ENCODE results near the gene AP3S1.
"Not testable (repeated sequence)": the region's sequence is repeated elsewhere in the genome, so short reads cannot be mapped to it uniquely, and the experiment has no call there.

AP3S1 gene

GRCh38 chr5:115841382-115842088 lies at the start of gene AP3S1, which contains the start of gene ATG12:
Gene AP3S1, plus strand, starts transcription at chr5:115841935. Its CDS starts 103 bp downstream, at chr5:115842038.
Gene ATG12, minus strand, starts transcription at chr5:115841565. Its CDS starts 13 bp downstream, at chr5:115841552.
- peak; percentile 90 for DNase-seq

- no peak for DNase-seq
Observed at GRCh38 chr5:115795700-115796099, 46.0 kb upstream of the AP3S1 start.

- no peak for DNase-seq
Observed at GRCh38 chr5:115796656-115797055, 45.1 kb upstream of the AP3S1 start.

GRCh38 chr5:115798252-115798651 lies 43.5 kb upstream of the AP3S1 start:
- no peak for DNase-seq

GRCh38 chr5:115800108-115800507 lies 41.6 kb upstream of the AP3S1 start:
- DNase-seq, result no peak

- no peak for DNase-seq
Observed at GRCh38 chr5:115801152-115801551, 40.6 kb upstream of the AP3S1 start.

GRCh38 chr5:115801984-115802383 lies 39.8 kb upstream of the AP3S1 start:
- DNase-seq, result no peak

- no peak for DNase-seq
Observed at GRCh38 chr5:115806986-115807653, 34.6 kb upstream of the AP3S1 start.

- DNase-seq, result no peak
Observed at GRCh38 chr5:115807654-115808052, 34.1 kb upstream of the AP3S1 start.

- DNase-seq, result not testable (repeated sequence)
Observed at GRCh38 chr5:115808066-115808465, 33.7 kb upstream of the AP3S1 start.

- DNase-seq, result no peak
Observed at GRCh38 chr5:115809946-115810345, 31.8 kb upstream of the AP3S1 start.

GRCh38 chr5:115810761-115811160 lies 31.0 kb upstream of the AP3S1 start:
- DNase-seq, result no peak

GRCh38 chr5:115811406-115811805 lies 30.3 kb upstream of the AP3S1 start:
- DNase-seq, result no peak

GRCh38 chr5:115812372-115812771 lies 29.4 kb upstream of the AP3S1 start:
- no peak for DNase-seq

GRCh38 chr5:115813719-115814118 lies 28.0 kb upstream of the AP3S1 start:
- no peak for DNase-seq

GRCh38 chr5:115815006-115815692 lies 26.6 kb upstream of the AP3S1 start:
- no peak for DNase-seq

- DNase-seq, result no peak
Observed at GRCh38 chr5:115815693-115816225, 26.0 kb upstream of the AP3S1 start.

GRCh38 chr5:115816226-115817081 lies 25.3 kb upstream of the AP3S1 start, which contains the start of gene CDO1:
Gene CDO1, minus strand, starts transcription at chr5:115816659. Its CDS starts 262 bp downstream, at chr5:115816397.
- DNase-seq, result no peak

GRCh38 chr5:115817386-115817785 lies 24.3 kb upstream of the AP3S1 start:
- DNase-seq, result no peak

GRCh38 chr5:115818821-115819220 lies 22.9 kb upstream of the AP3S1 start:
- no peak for DNase-seq

- no peak for DNase-seq
Observed at GRCh38 chr5:115820846-115821245, 20.9 kb upstream of the AP3S1 start.

- DNase-seq, result not testable (repeated sequence)
Observed at GRCh38 chr5:115824983-115825382, 16.8 kb upstream of the AP3S1 start.

Measured in CD4-positive, alpha-beta T cell treated with Interleukin-4 for 4 hours (primary cell).